Measurements from ENCODE around the gene RNF212. TPM values are rescaled to one million over a fixed set of nuclear protein-coding genes. Genes with fewer than 3 reads are reported as not detected.

Gene RNF212
- total RNA-seq, 4 donors from 2014 or later = 4.5 to 6.6 (median 5.4) TPM; not detected in 1

DNA sequence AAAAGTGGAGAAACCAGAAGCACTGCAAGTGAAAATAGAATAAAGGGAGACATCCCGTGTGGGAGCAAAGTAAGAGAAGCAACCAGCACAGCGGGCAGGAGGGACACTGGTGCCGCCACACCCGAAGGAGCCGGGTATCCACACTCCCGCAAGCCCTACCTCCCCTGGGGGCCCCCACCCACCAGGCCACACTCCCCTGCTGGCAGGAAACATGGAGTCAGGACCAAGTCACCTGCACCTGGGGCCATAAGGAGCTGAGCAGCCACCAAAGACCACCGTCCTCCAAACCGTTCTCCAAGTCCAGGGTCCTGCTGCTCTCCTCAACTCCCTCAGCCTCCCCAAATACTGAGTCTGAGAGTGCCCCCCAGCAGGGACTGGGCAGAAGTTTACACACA lies 71.4 kb downstream of the RNF212 start:
- DNase-seq = no peak
- Histone ChIP-seq H3K27me3 (no peaks in the 10 kb centered on the region), H3K4me1 (peaks cover 0 to 32% (median 0%) of the 10 kb centered on the region in 4 donors), H3K9me3 (no peaks in the 10 kb centered on the region), H3K27ac (no peak overlapping the region), H3K4me3 (no peak overlapping the region), H3K36me3 (no peaks in the 10 kb centered on the region)
- TF ChIP-seq, protein P1, sequence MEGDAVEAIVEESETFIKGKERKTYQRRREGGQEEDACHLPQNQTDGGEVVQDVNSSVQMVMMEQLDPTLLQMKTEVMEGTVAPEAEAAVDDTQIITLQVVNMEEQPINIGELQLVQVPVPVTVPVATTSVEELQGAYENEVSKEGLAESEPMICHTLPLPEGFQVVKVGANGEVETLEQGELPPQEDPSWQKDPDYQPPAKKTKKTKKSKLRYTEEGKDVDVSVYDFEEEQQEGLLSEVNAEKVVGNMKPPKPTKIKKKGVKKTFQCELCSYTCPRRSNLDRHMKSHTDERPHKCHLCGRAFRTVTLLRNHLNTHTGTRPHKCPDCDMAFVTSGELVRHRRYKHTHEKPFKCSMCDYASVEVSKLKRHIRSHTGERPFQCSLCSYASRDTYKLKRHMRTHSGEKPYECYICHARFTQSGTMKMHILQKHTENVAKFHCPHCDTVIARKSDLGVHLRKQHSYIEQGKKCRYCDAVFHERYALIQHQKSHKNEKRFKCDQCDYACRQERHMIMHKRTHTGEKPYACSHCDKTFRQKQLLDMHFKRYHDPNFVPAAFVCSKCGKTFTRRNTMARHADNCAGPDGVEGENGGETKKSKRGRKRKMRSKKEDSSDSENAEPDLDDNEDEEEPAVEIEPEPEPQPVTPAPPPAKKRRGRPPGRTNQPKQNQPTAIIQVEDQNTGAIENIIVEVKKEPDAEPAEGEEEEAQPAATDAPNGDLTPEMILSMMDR (IDR thresholded peaks at IDR 0.05) = no peak
- TF ChIP-seq POLR2A (IDR thresholded peaks at IDR 0.05) = no peak

DNA sequence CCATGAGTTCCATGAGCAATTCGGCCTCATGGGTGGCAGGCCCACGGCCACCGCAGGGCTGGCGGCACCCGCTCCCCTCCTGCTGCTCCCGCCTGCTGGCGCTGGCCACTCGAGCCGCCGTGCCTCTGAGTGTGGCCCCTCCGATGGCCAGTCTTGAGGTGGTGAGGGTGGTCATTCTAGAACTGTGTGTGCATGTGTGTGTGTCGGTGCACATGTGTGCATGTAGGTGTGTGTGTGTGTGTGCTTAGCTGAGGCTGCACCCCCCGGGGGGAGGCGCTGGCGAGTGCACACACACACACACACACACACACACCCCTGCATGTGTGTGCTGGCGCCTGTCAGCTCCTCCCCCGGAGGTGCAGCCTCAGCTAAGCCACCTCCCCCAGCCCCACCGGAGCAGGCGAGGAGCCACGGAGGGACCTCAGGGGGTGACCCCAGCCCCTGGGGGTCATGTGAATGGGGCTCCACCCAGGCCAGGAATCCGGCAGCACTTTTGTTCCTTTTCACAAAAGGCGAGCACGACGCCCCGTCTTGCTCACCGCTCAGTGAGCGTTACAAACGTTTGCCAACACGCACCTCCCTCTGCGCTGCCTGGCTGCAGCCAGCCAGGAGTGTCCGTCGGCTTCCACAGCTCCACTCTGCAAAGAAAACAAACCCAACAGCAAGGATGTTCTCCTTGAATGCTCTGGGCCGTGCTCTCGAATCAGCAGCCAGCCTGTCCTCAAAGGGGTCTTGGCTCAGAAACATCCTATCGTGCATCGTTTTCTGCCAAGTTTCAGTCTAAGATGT lies 72.0 kb downstream of the RNF212 start:
- Histone ChIP-seq H3K36me3 (no peaks in the 10 kb centered on the region), H3K4me3 (no peak overlapping the region), H3K9me3 (no peaks in the 10 kb centered on the region), H3K4me1 (peaks cover 0 to 31% (median 0%) of the 10 kb centered on the region in 4 donors), H3K27me3 (no peaks in the 10 kb centered on the region), H3K27ac (no peak overlapping the region)
- DNase-seq = no peak
- no peak for TF ChIP-seq POLR2A (IDR thresholded peaks at IDR 0.05)
- TF ChIP-seq, protein P1 (IDR thresholded peaks at IDR 0.05) = no peak

DNA sequence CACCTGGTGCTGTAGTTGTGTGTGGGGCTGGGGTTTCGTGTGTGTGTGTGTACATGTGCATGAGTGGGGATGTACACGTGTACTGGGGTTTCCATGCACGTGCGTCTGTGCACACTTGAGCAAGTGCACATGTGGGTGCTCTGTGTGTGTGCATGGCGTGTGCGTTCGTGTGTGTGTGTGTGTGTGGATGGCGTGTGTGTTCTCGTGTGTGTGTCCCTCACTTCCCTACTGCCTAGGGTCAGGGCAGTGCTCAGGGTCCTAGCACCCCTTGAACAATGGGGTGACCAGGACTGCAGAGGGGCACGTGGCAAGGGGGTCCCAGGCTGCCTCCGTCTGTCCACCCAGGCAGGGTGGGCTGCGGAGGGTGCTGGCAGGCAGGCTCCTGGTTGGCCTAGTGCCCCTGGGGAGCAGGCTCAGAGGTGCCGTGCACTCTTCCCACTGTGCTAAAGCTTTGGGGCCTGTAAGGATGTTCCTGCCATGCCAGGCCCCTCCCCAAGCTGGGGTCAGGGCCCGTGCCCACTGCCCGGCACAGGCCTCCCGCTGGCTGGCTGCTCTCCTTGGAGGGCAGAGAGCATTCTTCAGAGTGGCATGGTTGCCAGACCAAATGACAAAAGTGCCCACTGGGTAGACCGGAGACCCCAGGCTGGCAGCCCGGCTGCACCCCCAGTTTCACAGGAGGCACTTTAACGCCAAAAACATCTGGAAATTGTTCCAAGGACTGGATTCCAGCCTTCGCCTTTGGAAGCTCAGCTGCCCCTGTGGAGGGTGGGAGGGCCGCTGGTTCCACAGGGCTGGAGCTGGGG lies 72.8 kb downstream of the RNF212 start:
- DNase-seq = no peak
- no peaks in the 10 kb centered on the region for H3K9me3 ChIP-seq
- no peak overlapping the region for H3K27ac ChIP-seq
- TF ChIP-seq, protein P1 (IDR thresholded peaks at IDR 0.05) = no peak
- no peak for TF ChIP-seq POLR2A (IDR thresholded peaks at IDR 0.05)
- H3K36me3 ChIP-seq = no peaks in the 10 kb centered on the region
- H3K4me1 ChIP-seq = peaks cover 0 to 31% (median 0%) of the 10 kb centered on the region in 4 donors
- H3K27me3 ChIP-seq = no peaks in the 10 kb centered on the region
- H3K4me3 ChIP-seq = no peak overlapping the region

DNA sequence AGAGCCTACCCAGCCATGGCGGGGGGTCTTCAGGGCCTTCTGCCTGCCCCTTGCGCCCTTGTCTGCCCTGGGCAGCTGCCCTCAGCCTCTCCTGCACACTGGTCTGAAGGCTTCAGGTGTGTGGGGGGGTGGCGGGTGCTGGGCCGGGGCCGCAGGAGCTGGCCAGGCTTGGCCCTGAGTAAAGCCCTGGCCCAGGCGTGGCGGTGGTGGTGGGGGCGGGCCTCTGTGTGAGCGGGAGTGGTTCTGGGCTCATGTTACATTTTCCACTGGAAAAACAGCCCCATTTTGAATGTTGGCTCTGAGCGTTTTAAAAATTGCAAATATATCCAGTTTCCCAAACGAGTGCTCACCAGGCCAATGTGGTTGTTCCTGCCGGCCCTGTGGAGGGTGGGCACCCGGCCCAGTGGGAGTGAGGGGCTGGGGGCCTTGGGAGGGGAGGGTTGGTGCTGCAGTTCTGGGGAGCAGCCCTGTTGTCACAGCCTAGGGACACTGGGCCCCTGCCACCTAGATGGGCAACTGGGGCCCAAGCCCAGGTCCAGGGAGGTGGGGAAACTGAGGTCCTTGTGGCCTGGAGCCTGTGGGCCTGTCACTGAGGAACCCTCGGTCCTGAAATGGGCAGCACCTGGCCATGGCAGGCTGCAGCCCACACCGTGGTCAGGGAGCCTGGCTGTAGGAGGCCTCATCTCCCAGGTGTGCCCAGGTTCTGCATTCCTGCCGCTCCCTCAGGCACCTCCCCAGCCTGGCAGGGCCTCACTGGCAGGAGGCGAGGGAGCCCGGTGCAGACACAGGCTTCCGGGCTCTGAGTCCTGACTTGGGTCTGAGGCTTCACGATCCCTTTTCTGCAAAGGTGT lies 73.6 kb downstream of the RNF212 start:
- no peak for TF ChIP-seq POLR2A (IDR thresholded peaks at IDR 0.05)
- TF ChIP-seq, protein P1 (IDR thresholded peaks at IDR 0.05) = no peak
- H3K27ac ChIP-seq = no peak overlapping the region
- H3K36me3 ChIP-seq = no peaks in the 10 kb centered on the region
- DNase-seq = no peak
- H3K9me3 ChIP-seq = no peaks in the 10 kb centered on the region
- no peak overlapping the region for H3K4me3 ChIP-seq
- H3K4me1 ChIP-seq = peaks cover 0 to 31% (median 0%) of the 10 kb centered on the region in 4 donors
- H3K27me3 ChIP-seq = no peaks in the 10 kb centered on the region

DNA sequence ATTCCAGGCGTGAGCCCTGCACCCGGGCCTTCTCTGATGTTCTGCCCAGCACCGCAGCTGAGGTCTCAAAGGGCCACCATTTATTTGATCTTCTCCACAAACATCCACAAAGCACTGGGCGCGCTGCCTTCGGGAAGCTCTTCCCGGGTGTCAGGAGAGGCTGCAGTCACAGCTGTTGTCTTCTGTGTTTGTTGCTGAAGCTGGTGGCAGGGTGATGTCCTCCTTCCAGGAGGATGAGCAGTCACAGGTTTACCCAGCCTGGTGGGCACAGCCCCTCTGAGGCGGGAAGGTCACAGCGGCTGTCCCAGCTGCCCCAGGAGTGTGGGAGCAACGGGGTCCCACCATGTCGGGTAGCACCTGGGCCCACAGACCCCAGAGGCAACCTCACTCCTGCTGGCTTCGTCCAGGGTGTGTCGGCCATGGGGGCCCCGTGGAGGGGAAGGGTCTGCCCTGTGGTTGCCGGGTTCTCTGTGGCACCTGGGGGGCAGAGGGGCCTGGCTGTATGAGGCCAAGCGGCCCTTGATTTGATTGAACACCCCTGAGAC lies 74.3 kb downstream of the RNF212 start:
- Histone ChIP-seq H3K4me3 (no peak overlapping the region), H3K9me3 (no peaks in the 10 kb centered on the region), H3K36me3 (no peaks in the 10 kb centered on the region), H3K27me3 (no peaks in the 10 kb centered on the region), H3K27ac (no peak overlapping the region), H3K4me1 (peaks cover 0 to 31% (median 0%) of the 10 kb centered on the region in 4 donors)
- TF ChIP-seq POLR2A (IDR thresholded peaks at IDR 0.05) = no peak
- TF ChIP-seq, protein P1 (IDR thresholded peaks at IDR 0.05) = no peak
- no peak for DNase-seq
